Activated CD4-positive, alpha-beta T cell treated with anti-CD3 and anti-CD28 coated beads for 36 hours (primary cell): ENCODE results near the gene UNC80. TPM values are rescaled to one million over a fixed set of nuclear protein-coding genes. Genes with fewer than 3 reads are reported as not detected.

Experiments
- ATAC-seq: fragments of 200-7000 bp; cut with Tn5 transposase; one replicate; pipeline ENCODE4 v1.10.0; 2021; ENCODE audit warnings: mild to moderate bottlenecking, moderate library complexity
- CTCF ChIA-PET: fragments of 350-600 bp; sonication (Branson Sonifier 250); formaldehyde crosslinking; loops from one replicate; lab custom pipeline; 2021; ENCODE audit warnings: antibody characterized with exemption; lab: Charles Lee
- POLR2A ChIA-PET: fragments of 350-600 bp; sonication (Branson Sonifier 250); formaldehyde crosslinking; loops from one replicate; lab custom pipeline; 2021; ENCODE audit warnings: antibody characterized with exemption, inconsistent platforms; lab: Charles Lee
- DNase-seq: peaks from one replicate; pipeline ENCODE4 v3.0.0-alpha.2; 2020
- H3K27ac Mint-ChIP-seq: one replicate; pipeline ENCODE4 v1.8.0; 2021; ENCODE audit warnings: mixed read lengths
- H3K27me3 Mint-ChIP-seq: one replicate; pipeline ENCODE4 v1.8.0; 2021; ENCODE audit warnings: mixed read lengths
- H3K36me3 Mint-ChIP-seq: one replicate; pipeline ENCODE4 v1.8.0; 2021; ENCODE audit warnings: low read depth, mixed read lengths
- H3K4me1 Mint-ChIP-seq: one replicate; pipeline ENCODE4 v1.8.0; 2021; ENCODE audit warnings: mixed read lengths
- H3K4me3 Mint-ChIP-seq: one replicate; pipeline ENCODE4 v1.8.0; 2021; ENCODE audit warnings: mild to moderate bottlenecking, moderate library complexity, mixed read lengths
- H3K9me3 Mint-ChIP-seq: one replicate; pipeline ENCODE4 v1.8.0; 2021; ENCODE audit warnings: low read depth, mixed read lengths
- intact Hi-C, 2 experiments: fragments of 100-400 bp; cut with DNase I in 1 of 2; cut with micrococcal nuclease in 1 of 2; formaldehyde crosslinking; loops; one replicate each; pipeline versions ENCODE4 v1.14.2 to v1.15.1; 2022 to 2024; cut with DNase I, micrococcal nuclease
- total RNA-seq, 2 experiments: library from RNA; stranded (reverse); gene quantifications; one replicate each; pipeline ENCODE4 v1.2.3, GENCODE V29; 2021

The UNC80 gene
- total RNA-seq, 2 experiments from 2014 or later = not detected

DNA sequence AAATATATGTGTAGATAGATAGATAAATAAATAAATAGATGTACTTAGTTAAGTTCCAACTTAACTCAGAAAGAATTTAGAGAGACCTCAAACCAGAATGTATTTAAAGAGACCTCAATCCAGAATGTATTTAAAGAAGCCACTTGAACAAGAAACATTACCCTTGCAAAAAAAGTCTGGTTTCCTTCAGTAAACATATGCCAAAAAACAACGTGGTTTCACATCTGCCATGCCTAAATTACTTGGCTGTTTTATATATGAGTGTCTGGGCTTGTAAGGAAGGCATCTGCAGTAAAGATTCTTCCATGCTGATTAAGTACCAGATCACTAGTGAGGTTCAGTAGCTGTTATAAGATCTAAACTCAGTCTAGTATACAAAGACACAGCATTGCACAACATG is 201.7 kb downstream of the UNC80 start:
- no peaks in the 10 kb centered on the region for H3K9me3 Mint-ChIP-seq
- no peak overlapping the region for H3K4me3 Mint-ChIP-seq
- ATAC-seq = no peak
- CTCF ChIA-PET = interaction anchor here (0.6 to 1.2 kb wide), 2 partner anchors 13 to 421 kb away, joined by 3 to 4 read pairs; no protein-coding TSS in a partner anchor
- no peak overlapping the region for H3K27ac Mint-ChIP-seq
- intact Hi-C loops = no loop called here
- no peaks in the 10 kb centered on the region for H3K4me1 Mint-ChIP-seq
- DNase-seq = no peak
- H3K36me3 Mint-ChIP-seq = no peaks in the 10 kb centered on the region
- H3K27me3 Mint-ChIP-seq = peaks cover 9% of the 10 kb centered on the region
- POLR2A ChIA-PET = no interaction called here

DNA sequence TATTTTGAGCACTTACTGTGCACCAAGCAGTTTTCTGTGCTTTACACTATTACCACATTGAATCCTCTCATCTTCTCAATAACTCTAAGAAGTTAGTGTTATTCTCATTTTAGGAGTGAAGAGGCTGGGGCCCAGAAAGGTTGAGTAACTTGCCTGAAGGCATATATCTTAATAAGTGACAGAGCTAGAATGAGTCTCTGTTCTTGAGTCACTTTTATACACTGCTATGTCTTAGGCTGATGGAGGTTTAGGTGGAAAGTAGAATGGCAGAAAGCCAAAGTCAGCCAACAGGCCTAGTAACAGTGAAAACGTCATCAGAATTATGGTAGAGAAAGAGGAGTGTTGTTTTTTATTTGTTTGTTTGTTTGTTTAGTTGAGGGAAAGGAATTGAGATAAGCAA is 202.9 kb downstream of the UNC80 start:
- DNase-seq (no peak), ATAC-seq (no peak)
- POLR2A ChIA-PET = no interaction called here
- Mint-ChIP-seq H3K4me1 (no peaks in the 10 kb centered on the region), H3K4me3 (no peak overlapping the region), H3K27me3 (peaks cover 9% of the 10 kb centered on the region), H3K27ac (no peak overlapping the region), H3K36me3 (no peaks in the 10 kb centered on the region), H3K9me3 (no peaks in the 10 kb centered on the region)
- CTCF ChIA-PET = interaction anchor here (1.7 kb wide), 1 partner anchor 233 kb away, joined by 4 read pairs; no protein-coding TSS in a partner anchor
- intact Hi-C loops = no loop called here

DNA sequence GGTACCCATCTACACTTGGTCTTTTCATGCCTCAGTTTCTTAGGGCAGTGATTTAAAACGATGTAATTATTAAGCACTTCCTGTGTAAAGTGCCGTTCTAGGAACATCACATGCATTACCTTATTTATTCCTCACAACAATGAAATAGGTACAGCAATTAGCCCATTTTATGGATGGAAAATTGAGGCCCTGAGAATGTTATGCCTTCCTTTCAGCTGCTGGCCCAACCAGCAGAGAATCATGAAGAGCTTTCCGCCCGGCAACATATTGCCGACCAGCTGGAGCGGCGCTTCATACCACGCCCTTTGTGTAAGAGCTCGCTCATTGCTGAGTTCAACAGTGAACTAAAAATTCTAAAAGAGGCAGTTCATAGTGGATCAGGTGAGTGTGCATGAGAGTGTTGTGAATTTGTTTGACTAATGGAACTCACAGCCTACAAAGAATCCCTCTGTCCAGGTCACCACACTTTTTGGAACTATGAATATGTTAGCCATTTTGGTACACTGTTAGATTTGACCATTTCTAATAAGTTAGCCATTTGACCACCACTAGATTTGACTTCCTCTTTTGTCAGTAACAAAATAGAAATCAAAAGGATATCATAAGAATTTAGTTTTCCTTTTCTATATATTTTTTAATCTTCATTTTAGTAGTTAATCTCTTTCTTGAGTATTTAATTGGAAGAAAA is 205.2 kb downstream of the UNC80 start:
- DNase-seq (no peak), ATAC-seq (no peak)
- Mint-ChIP-seq H3K4me3 (no peak overlapping the region), H3K36me3 (no peaks in the 10 kb centered on the region), H3K9me3 (no peaks in the 10 kb centered on the region), H3K4me1 (no peaks in the 10 kb centered on the region), H3K27me3 (peaks cover 9% of the 10 kb centered on the region), H3K27ac (no peak overlapping the region)
- POLR2A ChIA-PET = no interaction called here
- intact Hi-C loops = loop anchor here (1.0 to 5.0 kb wide), 3 partner anchors 90 to 222 kb away; no protein-coding TSS in a partner anchor
- CTCF ChIA-PET = interaction anchor here (0.6 to 5.4 kb wide), 15 partner anchors 9 to 229 kb away, joined by 3 to 44 read pairs (median 5); no protein-coding TSS in a partner anchor

DNA sequence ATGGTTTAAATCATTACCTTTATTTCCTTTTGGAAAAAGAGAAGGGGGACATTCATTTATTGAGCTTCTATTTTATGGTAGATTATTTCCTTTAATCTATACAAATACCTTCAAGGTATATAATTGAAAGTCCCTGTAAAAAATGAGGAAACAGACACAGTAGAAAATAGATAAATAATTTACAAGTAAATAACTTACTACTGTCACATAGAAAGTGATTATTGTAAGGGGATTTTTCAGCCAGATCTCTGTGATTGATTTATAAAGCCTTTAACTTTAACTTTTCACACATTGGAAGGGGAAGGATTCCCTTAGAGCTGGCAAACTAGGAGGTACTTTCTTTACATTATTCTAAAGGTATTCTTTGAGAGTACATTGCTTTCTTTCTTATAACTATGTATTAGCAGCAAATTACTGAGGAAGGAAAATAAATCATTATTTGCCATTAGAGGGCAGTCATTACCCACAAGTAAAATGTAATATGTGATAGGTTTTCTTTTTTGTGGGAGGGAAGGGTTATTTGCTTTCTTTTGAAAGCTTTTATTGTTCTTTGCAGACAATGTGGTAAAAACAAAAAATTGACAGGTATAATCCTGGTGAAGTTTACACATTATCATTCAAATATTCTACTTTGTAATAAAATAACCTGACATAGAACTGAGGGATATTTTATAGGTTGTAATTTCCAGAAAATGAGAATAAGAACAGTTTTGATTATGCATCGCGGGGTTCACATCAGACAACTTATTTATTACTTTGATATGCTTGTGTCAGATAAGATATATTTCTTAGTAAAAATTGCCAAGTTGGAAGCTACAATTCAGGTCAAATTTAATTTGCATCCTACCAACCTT is 206.0 kb downstream of the UNC80 start:
- intact Hi-C loops = loop anchor here (1.0 to 5.0 kb wide), 3 partner anchors 90 to 222 kb away; no protein-coding TSS in a partner anchor
- Mint-ChIP-seq H3K27ac (no peak overlapping the region), H3K36me3 (no peaks in the 10 kb centered on the region), H3K27me3 (peaks cover 3% of the 10 kb centered on the region), H3K4me3 (no peak overlapping the region), H3K9me3 (no peaks in the 10 kb centered on the region), H3K4me1 (no peaks in the 10 kb centered on the region)
- ChIA-PET CTCF (interaction anchor here (0.6 to 5.4 kb wide), 16 partner anchors 10 to 228 kb away, joined by 3 to 44 read pairs (median 5); no protein-coding TSS in a partner anchor), POLR2A (no interaction called here)
- DNase-seq (no peak), ATAC-seq (no peak)

DNA sequence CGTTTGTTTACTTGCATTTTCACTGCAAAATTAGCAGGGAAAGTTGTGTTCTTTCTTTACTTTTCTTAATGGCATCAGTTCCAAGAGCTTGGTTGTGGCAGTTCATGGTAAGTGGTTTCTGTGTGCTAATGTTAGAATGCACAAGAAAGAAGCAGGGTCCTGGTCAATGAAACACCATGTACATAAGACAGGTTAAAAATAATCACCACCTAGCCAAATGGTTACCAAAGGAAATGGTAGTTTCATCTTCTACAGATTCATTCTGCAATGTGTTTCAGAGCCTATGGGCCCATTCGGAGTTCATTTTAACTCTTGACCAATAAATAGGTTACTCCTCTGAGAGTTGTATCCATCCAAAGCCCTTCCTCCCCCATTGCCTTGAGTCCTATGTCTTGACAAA is 212.7 kb downstream of the UNC80 start:
- Mint-ChIP-seq H3K4me1 (peaks cover 3% of the 10 kb centered on the region), H3K27me3 (peaks cover 7% of the 10 kb centered on the region), H3K36me3 (no peaks in the 10 kb centered on the region), H3K9me3 (no peaks in the 10 kb centered on the region), H3K4me3 (no peak overlapping the region), H3K27ac (no peak overlapping the region)
- DNase-seq = no peak
- ChIA-PET CTCF (interaction anchor here (0.6 kb wide), 1 partner anchor 559 kb away, joined by 4 read pairs; no protein-coding TSS in a partner anchor), POLR2A (no interaction called here)
- intact Hi-C loops = no loop called here
- ATAC-seq = no peak

DNA sequence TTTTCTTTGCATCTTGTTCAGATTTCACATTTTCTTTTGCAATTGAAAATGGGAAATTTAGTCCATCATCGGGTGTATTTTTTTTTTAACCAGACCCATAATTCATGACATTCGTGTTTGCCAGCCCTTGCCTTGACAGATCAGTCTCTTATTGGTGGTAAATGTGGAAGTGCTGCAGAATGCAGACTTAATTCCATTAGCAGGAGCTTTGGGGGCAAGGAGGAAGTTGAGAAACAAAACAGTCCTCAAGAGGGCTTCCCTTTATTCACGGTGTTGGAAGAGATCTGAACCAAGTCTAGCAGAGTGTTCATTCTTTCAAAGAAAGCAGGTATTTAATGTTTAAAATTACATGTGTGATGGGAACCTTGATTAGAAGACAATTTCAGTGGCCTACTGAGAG is 214.2 kb downstream of the UNC80 start:
- Mint-ChIP-seq H3K36me3 (no peaks in the 10 kb centered on the region), H3K27me3 (peaks cover 7% of the 10 kb centered on the region), H3K27ac (no peak overlapping the region), H3K4me1 (peaks cover 3% of the 10 kb centered on the region), H3K9me3 (no peaks in the 10 kb centered on the region), H3K4me3 (no peak overlapping the region)
- intact Hi-C loops = no loop called here
- DNase-seq = no peak
- ChIA-PET POLR2A (no interaction called here), CTCF (no interaction called here)
- no peak for ATAC-seq

DNA sequence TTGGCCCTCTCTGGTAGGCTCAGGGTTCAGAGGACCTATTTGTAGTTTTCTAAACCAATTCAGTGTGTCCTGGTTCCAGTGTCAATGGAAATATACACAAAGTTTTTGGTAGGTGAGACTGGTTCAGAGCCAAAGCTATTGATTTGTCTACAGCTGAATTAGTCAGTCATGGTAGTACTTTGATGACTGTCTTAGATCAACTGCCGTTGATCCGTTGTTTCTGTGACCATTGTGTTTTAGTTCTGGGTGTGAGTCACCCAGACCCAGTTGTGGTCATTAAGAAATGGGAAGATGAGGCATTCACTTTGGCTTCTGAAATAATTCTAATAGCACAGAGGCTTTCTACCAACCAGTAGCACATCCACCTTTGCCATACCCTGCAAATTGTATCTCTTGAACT is 214.8 kb downstream of the UNC80 start:
- ChIA-PET CTCF (no interaction called here), POLR2A (no interaction called here)
- peaks cover 7% of the 10 kb centered on the region for H3K27me3 Mint-ChIP-seq
- no peak overlapping the region for H3K27ac Mint-ChIP-seq
- DNase-seq (no peak), ATAC-seq (no peak)
- no peak overlapping the region for H3K4me3 Mint-ChIP-seq
- no peaks in the 10 kb centered on the region for H3K9me3 Mint-ChIP-seq
- no peaks in the 10 kb centered on the region for H3K36me3 Mint-ChIP-seq
- peaks cover 3% of the 10 kb centered on the region for H3K4me1 Mint-ChIP-seq
- intact Hi-C loops = no loop called here

DNA sequence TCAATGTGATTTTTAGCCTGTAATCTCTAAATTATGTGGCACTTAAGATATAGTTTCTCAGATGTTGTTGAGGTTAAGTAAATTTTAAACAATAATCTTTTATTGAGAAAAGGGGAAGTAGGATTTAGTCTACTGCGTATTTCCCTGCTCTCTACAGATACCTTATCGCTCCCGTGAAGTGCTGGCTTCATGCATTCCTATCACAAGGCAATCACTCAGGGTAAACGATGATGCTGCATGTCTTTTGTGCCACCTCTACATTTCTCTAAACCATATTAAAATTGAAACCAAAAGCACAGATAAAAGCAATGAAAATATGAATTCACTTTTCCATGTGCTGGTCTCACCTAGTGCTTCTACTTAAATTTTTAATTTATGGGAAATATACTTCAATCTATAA is 216.4 kb downstream of the UNC80 start:
- H3K4me3 Mint-ChIP-seq = no peak overlapping the region

DNA sequence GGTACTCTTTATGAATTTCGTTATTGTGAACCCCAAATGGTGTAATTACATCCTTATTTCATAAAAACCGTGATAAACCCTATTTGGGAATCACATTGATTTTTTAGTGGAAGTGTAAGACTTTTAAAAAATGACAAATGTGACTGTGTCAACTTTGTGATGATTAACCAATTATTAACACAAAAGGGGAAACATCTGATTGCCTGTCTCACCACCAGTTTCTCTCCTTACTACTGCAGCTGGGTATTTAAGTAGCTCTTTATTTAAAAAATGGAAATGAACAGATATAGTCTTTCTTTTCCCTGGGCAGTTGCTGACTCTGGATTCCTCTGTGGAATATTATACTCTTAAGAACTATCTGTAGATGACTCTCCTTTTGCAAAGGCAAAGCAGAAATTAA is 219.2 kb downstream of the UNC80 start:
- peaks cover 3% of the 10 kb centered on the region for H3K4me1 Mint-ChIP-seq
- no peak overlapping the region for H3K4me3 Mint-ChIP-seq
- ATAC-seq (no peak), DNase-seq (no peak)
- H3K27me3 Mint-ChIP-seq = peaks cover 2% of the 10 kb centered on the region
- intact Hi-C loops = no loop called here
- no peak overlapping the region for H3K27ac Mint-ChIP-seq
- ChIA-PET POLR2A (no interaction called here), CTCF (interaction anchor here (1.3 to 1.9 kb wide), 3 partner anchors 9 to 208 kb away, joined by 4 to 6 read pairs (median 4); no protein-coding TSS in a partner anchor)
- no peaks in the 10 kb centered on the region for H3K9me3 Mint-ChIP-seq
- no peaks in the 10 kb centered on the region for H3K36me3 Mint-ChIP-seq

More for the DNA sequence above, 216.4 kb downstream of the UNC80 start:
- Mint-ChIP-seq H3K9me3 (no peaks in the 10 kb centered on the region), H3K27me3 (peaks cover 7% of the 10 kb centered on the region), H3K27ac (no peak overlapping the region), H3K36me3 (no peaks in the 10 kb centered on the region), H3K4me1 (peaks cover 3% of the 10 kb centered on the region)
- intact Hi-C loops = no loop called here
- ChIA-PET CTCF (no interaction called here), POLR2A (no interaction called here)
- no peak for DNase-seq
- ATAC-seq = peak; percentile 74

DNA sequence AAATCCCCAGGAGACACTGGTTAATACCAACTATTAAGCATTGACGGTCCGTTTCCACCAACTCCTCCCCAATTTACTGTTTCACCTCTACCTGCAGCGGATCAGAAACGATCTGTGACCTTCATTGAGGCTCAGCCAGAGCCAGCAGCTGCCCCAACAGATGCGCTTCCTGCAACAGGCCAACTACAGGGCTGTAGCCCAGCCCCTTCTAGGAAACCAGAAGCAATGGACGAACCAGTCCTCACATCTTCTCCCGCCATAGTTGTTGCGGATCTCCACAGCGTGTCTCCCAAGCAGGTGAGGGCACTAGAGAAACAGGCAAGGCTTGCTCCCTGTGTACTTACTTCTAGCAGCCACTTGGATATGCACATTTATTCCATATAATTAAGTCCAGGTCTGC is 222.3 kb downstream of the UNC80 start:
- H3K27ac Mint-ChIP-seq = no peak overlapping the region
- ChIA-PET POLR2A (no interaction called here), CTCF (interaction anchor here (1.0 kb wide), 1 partner anchor 202 kb away, joined by 3 read pairs; no protein-coding TSS in a partner anchor)
- H3K27me3 Mint-ChIP-seq = no peaks in the 10 kb centered on the region
- no peaks in the 10 kb centered on the region for H3K4me1 Mint-ChIP-seq
- intact Hi-C loops = no loop called here
- no peak overlapping the region for H3K4me3 Mint-ChIP-seq
- H3K36me3 Mint-ChIP-seq = no peaks in the 10 kb centered on the region
- DNase-seq (no peak), ATAC-seq (no peak)
- no peaks in the 10 kb centered on the region for H3K9me3 Mint-ChIP-seq

DNA sequence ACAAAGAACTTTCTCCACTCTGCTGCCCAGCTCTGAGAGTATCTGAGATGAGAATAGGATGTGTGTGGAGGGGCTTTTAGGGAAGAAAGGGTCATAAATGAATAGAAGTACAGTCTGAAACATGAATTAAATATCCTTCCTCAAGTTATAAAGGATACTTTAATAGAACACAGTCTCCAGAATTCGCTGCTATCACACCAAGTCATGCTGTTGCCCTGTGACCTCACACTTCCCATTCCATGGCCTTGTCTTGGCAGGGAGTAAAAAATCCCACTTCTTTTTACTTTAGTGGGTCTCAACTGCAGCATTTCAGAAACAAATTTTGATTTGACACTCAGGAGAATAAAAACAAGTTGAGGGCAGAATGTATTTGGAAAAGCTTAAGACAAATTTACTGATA is 227.0 kb downstream of the UNC80 start:
- no peak overlapping the region for H3K27ac Mint-ChIP-seq
- POLR2A ChIA-PET = no interaction called here
- H3K4me3 Mint-ChIP-seq = no peak overlapping the region
- no peaks in the 10 kb centered on the region for H3K27me3 Mint-ChIP-seq
- peaks cover 2% of the 10 kb centered on the region for H3K9me3 Mint-ChIP-seq
- no peak for ATAC-seq
- CTCF ChIA-PET = interaction anchor here (0.7 to 1.4 kb wide), 3 partner anchors 21 to 200 kb away, joined by 3 to 6 read pairs (median 3); no protein-coding TSS in a partner anchor
- intact Hi-C loops = no loop called here
- H3K36me3 Mint-ChIP-seq = peaks cover 2% of the 10 kb centered on the region
- DNase-seq = no peak
- H3K4me1 Mint-ChIP-seq = peaks cover 20% of the 10 kb centered on the region
